GM21737 (cell line): ENCODE results near the gene MYO5A.

Experiments
- ATAC-seq: cut with Tn5 transposase; IDR thresholded peaks from one replicate; pipeline ENCODE4 v1.9.1; 2021; ENCODE audit warnings: mild to moderate bottlenecking, moderate library complexity; ENCODE audit not compliant: unreplicated experiment

MYO5A gene

DNA sequence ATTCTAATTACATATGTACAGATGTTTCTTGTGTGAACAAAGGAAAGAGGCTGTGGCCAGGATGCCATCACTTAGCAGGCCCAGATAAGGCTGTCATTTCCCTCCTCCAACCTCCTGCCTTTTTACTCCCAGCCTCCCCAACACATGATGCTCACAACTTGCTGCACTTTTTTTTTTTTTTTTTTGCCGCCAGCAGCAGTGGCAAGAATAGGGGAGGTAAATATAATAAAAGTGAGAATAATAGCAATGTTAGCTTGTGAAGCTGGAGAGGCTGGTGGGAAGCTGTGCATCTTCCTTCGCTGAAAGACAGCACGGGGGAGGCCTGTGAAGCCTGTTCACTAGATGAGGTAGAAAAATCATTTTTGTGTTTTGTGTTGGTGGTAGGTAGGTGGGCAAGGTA, 190.6 kb downstream of the MYO5A start:
- ATAC-seq = no peak

DNA sequence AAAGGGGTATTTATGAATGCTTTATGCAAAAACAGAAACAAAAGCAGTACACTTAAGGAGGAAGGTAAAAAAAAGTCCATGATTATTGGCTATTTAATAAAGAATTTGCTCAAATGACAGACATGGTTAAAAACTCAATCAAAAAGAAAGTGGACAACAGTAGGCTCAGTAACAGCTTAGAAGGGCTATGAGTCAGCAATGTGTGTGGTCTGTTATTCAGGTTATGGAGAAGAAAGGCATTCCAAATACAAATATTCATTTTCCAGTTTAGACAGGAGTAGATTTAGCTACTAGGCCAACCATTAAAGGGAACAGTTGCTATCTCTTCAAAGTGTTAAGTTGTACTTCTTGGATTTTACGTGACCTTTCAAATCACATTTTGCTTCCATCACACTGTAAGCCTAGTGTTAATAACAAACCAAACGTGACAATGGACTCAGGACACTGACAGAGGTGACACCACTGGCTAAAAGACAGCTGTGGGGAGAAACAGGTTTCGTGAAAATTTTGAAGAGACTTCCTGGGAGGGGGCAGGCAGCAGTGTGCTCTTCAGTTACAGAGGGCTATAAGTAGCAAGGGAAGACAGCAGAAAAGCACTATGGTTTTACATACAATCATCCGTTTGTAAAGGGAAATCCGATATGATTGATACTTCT, 191.4 kb downstream of the MYO5A start:
- ATAC-seq = no peak

DNA sequence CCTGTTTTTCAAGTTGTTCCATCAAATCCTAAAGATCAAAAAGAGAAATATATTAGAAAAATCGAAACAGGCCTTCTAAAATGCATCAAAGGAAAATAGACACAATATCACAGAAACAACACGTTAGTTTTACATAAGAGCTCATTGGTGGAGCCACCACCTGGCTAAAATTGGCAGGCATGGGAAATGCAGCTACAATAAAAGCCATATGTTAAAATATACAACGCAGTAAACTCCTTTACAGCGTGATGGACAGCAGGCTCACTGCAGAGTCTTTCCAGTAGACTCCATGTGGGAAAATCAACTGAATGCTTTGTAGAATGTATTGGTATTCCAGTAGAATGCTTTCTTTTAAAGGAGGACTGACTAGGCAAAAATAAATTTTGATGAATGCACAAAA, 192.2 kb downstream of the MYO5A start:
- no peak for ATAC-seq

- ATAC-seq = no peak
Observed at GRCh38 chr15:52334491-52335160, 194.1 kb downstream of the MYO5A start.

- ATAC-seq = peak; percentile 81
Observed at GRCh38 chr15:52331490-52332240, 197.0 kb downstream of the MYO5A start.

DNA sequence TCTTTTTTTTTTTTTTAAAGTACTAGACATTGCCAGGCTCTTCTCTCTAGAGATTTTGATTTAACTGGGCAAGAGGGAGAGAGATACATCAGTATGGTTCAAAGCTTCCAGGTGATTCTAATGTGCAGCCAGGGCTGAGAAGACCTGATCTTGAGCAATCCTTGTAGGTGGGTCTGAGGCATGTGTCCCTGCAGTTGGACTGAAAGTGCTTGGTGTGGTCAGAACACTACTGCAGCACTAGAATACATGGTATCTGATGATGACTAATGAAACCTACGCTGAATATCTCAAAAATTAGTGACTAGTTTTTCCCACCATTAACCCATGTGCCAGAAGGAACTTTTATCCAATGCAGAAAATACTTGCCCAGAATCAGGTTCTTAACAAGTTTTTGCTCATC, 198.7 kb downstream of the MYO5A start:
- no peak for ATAC-seq

GRCh38 chr15:52329150-52329549, 199.5 kb downstream of the MYO5A start:
- no peak for ATAC-seq

GRCh38 chr15:52328680-52329079, 200.0 kb downstream of the MYO5A start:
- ATAC-seq = no peak

DNA sequence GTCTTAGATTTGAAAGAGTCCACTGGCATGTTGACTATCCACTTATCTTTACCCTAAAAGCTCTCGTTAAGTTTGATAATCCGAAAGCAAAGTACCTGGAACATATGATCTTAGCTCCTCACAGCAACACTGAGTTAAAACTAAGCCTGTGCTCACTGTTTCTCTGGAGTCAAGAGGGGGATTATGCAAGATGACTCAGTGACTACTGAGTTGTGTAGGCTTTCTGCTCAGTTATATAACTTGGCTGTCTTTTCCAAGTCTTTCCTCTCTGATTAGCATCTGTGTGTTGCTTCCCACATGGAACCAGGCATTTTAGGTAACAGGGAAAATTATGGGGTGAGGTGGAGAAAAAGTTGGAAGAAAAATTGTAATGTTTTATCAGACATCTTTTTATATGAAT, 201.9 kb downstream of the MYO5A start:
- ATAC-seq = no peak

GRCh38 chr15:52324109-52324508, 204.6 kb downstream of the MYO5A start:
- no peak for ATAC-seq

DNA sequence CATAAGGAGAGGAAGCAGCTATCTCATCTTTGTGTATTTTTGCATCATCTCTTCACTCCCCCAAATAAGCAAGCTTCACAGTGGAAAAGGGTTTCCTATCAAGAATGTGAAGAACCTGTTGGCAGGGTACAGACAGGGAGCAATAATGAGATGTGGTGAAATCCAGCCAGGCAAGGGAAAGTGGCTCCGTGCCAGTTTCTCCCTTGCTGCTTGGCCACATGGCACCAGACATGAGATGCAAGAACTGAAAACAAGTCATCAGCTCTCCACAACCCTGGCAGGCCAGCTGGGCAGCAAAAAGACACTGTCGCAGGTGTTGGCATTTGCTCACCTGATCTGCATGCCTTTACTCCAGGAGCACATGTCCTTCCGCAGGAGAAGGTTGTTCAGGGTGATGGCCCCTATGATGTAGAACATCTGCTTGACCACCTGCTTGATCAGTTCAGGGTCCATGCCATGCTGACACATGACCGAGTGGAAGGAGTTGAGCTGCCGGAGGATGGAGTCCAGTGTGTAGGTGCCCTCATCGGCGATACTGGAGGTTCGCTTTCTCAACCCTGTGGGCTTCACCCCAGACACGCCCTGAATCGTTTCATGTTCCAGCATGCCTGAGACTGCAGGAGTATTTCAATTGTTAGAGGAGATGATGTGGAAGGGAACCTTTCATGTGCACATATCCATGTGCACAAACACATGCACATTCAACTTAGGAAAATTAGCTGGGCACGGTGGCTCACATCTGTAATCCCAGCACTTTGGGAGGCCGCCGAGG, 209.8 kb downstream of the MYO5A start:
- no peak for ATAC-seq

DNA sequence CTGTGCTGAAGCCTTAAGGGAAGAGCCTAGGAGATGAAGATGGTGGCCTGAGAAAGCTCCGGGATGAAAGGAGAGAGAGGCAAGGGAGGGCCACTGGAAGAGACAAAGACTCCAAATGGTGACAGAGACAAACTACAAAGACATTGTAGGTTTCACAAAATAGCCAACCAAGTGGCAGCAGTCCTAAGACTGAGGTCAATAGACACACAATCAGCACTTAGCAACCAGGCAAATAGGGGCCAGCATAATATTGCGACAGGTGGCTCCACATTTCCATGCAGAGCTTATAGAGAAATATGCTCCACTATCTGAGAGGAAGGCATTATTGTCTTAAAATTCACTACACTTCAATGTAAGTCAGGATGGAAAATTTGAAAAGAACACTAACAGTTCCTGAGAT, 211.0 kb downstream of the MYO5A start:
- no peak for ATAC-seq

- no peak for ATAC-seq
Observed at GRCh38 chr15:52317022-52317421, 211.7 kb downstream of the MYO5A start.

GRCh38 chr15:52309154-52309548, 219.5 kb downstream of the MYO5A start:
- peak; percentile 62 for ATAC-seq

DNA sequence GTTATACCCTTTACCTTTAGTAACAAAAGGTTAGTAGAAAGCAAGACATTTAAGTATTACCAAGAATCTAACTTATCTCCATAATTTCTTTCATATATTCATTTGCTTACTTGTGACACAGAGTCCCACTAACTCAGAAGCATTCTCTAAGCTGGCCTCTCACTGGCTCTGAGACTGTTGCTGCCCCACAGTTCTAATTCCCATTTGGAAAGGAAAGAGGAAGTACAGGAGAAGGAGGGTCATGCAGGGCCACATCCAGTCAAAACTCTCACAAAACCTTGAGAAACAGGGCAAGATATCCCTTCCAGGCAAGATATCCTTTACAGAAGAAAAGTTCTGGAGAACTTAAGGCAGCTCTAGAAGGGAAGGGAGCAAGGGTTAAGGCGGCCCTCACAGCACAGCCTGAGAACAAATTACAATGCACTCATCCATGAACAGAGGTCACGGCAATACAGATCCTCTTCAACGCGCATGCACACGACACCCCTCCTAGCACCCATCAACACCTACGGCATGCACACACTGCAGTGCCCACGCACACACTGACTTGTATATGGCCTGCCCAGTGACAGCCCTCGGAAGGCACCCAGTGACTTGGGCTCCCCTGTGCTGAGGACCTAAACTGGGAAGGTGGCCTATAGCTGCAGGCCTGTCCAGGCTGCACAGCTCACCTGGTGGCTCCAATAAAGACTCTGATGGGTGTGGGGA, 220.1 kb downstream of the MYO5A start:
- peak; percentile 65 for ATAC-seq

GRCh38 chr15:52307847-52308246, 220.8 kb downstream of the MYO5A start:
- ATAC-seq = no peak

- ATAC-seq = no peak
Observed at GRCh38 chr15:52306270-52306669, 222.4 kb downstream of the MYO5A start.

GRCh38 chr15:52303093-52303772, 225.4 kb downstream of the MYO5A start:
- ATAC-seq = no peak

DNA sequence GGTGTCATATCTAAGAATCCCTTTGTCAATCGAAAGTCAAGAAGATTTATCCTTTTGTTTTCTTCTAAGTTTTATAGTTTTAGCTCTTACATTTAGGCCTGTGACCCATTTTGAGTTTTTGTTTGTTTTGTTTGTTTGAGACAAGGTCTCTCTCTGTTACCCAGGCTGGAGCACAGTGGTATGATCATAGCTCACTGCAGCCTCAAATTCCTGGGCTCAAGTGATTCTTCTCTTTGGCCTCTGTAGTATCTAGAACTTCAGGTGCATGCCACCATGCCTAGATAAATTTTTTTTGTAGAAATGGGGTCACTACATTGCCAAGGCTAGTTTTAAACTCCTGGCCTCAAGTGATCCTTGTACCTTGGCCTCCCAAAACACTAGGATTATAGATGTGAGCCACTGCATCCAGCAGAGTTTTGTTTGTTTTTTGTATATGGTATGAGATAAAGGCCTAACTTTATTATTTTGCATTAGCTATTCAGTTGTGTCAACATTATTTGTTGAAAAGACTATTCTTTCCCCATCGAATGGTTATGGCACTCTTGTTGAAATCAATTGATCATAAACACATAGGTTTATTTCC, 227.3 kb downstream of the MYO5A start:
- no peak for ATAC-seq
